ENCODE results near the gene CNTNAP2. TPM values are rescaled to one million over a fixed set of nuclear protein-coding genes. Genes with fewer than 3 reads are reported as not detected.

The CNTNAP2 gene
- total and polyA plus RNA-seq, 9 donors: 0.24 to 7.0 (median 1.5) TPM

- Histone ChIP-seq H3K27ac (no peak overlapping the region), H3K4me3 (no peak overlapping the region), H3K27me3 (no peaks in the 10 kb centered on the region), H3K9me3 (no peaks in the 10 kb centered on the region), H3K36me3 (no peaks in the 10 kb centered on the region), H3K4me1 (ENCODE audit: insufficient read depth) (no peaks in the 10 kb centered on the region)
- 90 to 100% (median 100%) methylated on average over 1 of the region's 1 CpG for WGBS, 3 donors
- no peak for TF ChIP-seq EP300 (IDR thresholded peaks at IDR 0.05)
- TF ChIP-seq, protein P1, sequence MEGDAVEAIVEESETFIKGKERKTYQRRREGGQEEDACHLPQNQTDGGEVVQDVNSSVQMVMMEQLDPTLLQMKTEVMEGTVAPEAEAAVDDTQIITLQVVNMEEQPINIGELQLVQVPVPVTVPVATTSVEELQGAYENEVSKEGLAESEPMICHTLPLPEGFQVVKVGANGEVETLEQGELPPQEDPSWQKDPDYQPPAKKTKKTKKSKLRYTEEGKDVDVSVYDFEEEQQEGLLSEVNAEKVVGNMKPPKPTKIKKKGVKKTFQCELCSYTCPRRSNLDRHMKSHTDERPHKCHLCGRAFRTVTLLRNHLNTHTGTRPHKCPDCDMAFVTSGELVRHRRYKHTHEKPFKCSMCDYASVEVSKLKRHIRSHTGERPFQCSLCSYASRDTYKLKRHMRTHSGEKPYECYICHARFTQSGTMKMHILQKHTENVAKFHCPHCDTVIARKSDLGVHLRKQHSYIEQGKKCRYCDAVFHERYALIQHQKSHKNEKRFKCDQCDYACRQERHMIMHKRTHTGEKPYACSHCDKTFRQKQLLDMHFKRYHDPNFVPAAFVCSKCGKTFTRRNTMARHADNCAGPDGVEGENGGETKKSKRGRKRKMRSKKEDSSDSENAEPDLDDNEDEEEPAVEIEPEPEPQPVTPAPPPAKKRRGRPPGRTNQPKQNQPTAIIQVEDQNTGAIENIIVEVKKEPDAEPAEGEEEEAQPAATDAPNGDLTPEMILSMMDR (IDR thresholded peaks at IDR 0.05): no peak
- no peak for TF ChIP-seq POLR2A (IDR thresholded peaks at IDR 0.05)
- no peak for DNase-seq
- intact Hi-C loops (cut with DNase I): no loop called here
These were observed 1307.3 kb downstream of the CNTNAP2 start for GRCh38 chr7:147423875-147424274.

GRCh38 chr7:147428075-147428474, 1311.5 kb downstream of the CNTNAP2 start:
- TF ChIP-seq POLR2A (IDR thresholded peaks at IDR 0.05): no peak
- TF ChIP-seq, protein P1 (IDR thresholded peaks at IDR 0.05): no peak
- no peak for TF ChIP-seq EP300 (IDR thresholded peaks at IDR 0.05)
- intact Hi-C loops (cut with DNase I): no loop called here
- no peak for DNase-seq
- Histone ChIP-seq H3K9me3 (no peaks in the 10 kb centered on the region), H3K4me1 (ENCODE audit: insufficient read depth) (peaks cover 2% of the 10 kb centered on the region), H3K4me3 (no peak overlapping the region), H3K36me3 (no peaks in the 10 kb centered on the region), H3K27ac (no peak overlapping the region), H3K27me3 (no peaks in the 10 kb centered on the region)
- 94 to 98% (median 96%) methylated on average over 1 of the region's 1 CpG for WGBS, 3 donors

GRCh38 chr7:147429961-147430360, 1313.4 kb downstream of the CNTNAP2 start:
- DNase-seq: no peak
- H3K36me3 ChIP-seq: no peaks in the 10 kb centered on the region
- TF ChIP-seq, protein P1 (IDR thresholded peaks at IDR 0.05): no peak
- no peak for TF ChIP-seq POLR2A (IDR thresholded peaks at IDR 0.05)
- H3K27ac ChIP-seq: no peak overlapping the region
- H3K27me3 ChIP-seq: no peaks in the 10 kb centered on the region
- peaks cover 2% of the 10 kb centered on the region for H3K4me1 ChIP-seq (ENCODE audit: insufficient read depth)
- no peaks in the 10 kb centered on the region for H3K9me3 ChIP-seq
- no peak overlapping the region for H3K4me3 ChIP-seq
- intact Hi-C loops (cut with DNase I): no loop called here

DNA sequence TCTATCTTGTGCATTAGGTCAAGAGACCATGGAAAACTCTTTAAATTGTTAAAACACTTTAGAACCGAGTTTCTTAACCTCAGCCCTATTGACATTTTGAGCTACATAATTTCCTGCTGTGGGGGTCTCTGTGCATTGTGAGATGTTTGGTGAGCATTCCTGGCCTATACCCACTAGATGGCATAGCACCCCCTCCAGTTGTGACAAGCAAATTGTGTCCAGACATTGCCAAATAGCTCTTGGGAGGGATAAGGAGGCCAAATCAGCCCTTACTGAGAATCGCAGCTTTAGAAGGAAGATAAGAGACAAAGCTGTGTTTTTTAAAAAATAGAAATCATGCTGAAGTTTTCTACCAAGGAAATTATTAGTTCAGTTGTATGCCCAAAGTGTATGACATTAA, 1315.5 kb downstream of the CNTNAP2 start:
- Histone ChIP-seq H3K4me3 (no peak overlapping the region), H3K36me3 (no peaks in the 10 kb centered on the region), H3K27ac (no peak overlapping the region), H3K27me3 (no peaks in the 10 kb centered on the region), H3K9me3 (no peaks in the 10 kb centered on the region), H3K4me1 (ENCODE audit: insufficient read depth) (peaks cover 2% of the 10 kb centered on the region)
- TF ChIP-seq, protein P1 (IDR thresholded peaks at IDR 0.05): no peak
- no peak for TF ChIP-seq EP300 (IDR thresholded peaks at IDR 0.05)
- no peak for TF ChIP-seq POLR2A (IDR thresholded peaks at IDR 0.05)
- DNase-seq: no peak
- WGBS, 3 donors: 23 to 29% (median 28%) methylated on average over 2 of the region's 2 CpGs
- intact Hi-C loops (cut with DNase I): no loop called here

DNA sequence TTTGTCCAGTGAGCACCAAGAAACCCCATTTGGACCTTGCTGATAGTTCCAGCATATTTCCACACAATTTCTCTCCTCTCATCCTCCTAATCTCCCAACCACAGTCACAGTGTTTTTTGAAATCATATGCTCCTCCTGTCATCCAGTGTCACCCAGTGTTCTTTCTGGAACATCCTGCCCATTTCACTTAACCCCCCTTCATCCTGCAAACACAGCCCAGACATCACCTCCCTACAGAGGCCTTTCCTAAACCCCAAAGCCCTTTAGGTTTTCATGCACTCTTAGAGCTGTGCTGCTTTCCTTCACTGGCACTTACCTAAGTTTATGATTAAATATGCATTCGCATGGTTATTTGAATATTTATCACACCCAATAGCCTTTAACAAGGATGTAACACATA, 1316.0 kb downstream of the CNTNAP2 start:
- TF ChIP-seq, protein P1 (IDR thresholded peaks at IDR 0.05): no peak
- TF ChIP-seq EP300 (IDR thresholded peaks at IDR 0.05) (no peak), POLR2A (IDR thresholded peaks at IDR 0.05) (no peak)
- no peak overlapping the region for H3K27ac ChIP-seq
- peaks cover 2% of the 10 kb centered on the region for H3K4me1 ChIP-seq (ENCODE audit: insufficient read depth)
- 89 to 92% (median 90%) methylated on average over 1 of the region's 1 CpG for WGBS, 3 donors
- no peaks in the 10 kb centered on the region for H3K9me3 ChIP-seq
- H3K27me3 ChIP-seq: no peaks in the 10 kb centered on the region
- no peak for DNase-seq
- no peak overlapping the region for H3K4me3 ChIP-seq
- H3K36me3 ChIP-seq: no peaks in the 10 kb centered on the region
- intact Hi-C loops (cut with DNase I): no loop called here
